ENCODE measurements around the gene DIAPH3. TPM values are rescaled to one million over a fixed set of nuclear protein-coding genes. Genes with fewer than 3 reads are reported as not detected.

Gene DIAPH3
- total RNA-seq, 1 experiment from 2014 or later, result 62.3 TPM

DNA sequence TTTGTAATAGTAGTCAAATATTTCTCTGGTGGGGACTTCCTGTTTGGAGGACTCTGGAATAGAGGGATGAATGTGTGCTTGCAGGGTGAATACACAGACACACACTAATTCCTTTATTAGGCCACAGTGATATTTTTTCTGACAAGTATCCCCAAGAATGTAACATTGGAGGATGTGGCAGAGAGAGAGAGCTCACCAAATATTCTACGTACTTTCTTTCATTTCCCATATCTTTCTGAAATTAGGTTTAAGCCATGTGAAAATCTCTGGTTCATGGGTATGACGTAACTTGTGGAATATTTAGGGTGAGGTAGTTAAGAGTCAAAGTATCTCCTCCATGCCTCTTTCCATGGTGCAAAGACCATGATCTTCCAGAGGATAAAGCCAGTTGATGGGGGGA is 463.4 kb downstream of the DIAPH3 start:
- ChIA-PET POLR2A (ENCODE audit: low non-redundant PET) (no interaction called here), CTCF (no interaction called here)
- intact Hi-C loops (cut with micrococcal nuclease; ENCODE audit: unreplicated experiment), result no loop called here
- Histone ChIP-seq H3K4me1 (ENCODE audit: insufficient read depth, low read length, poor library complexity, severe bottlenecking) (peaks cover 38% of the 10 kb centered on the region), H3K27ac (ENCODE audit: low read depth, low read length, poor library complexity, severe bottlenecking) (no peak overlapping the region), H3K4me3 (ENCODE audit: low read depth, low read length, poor library complexity, severe bottlenecking) (no peak overlapping the region), H3K36me3 (ENCODE audit: insufficient read depth, low read length, poor library complexity, severe bottlenecking) (peaks cover under 1% of the 10 kb centered on the region), H3K27me3 (replicated peaks; ENCODE audit: insufficient read depth, low read depth, low read length, poor library complexity) (no peaks in the 10 kb centered on the region), H3K9me3 (ENCODE audit: low read depth, low read length, poor library complexity, severe bottlenecking) (no peaks in the 10 kb centered on the region)
- peak; percentile 64 for DNase-seq (ENCODE audit: low spot score)
- BruUV-seq (replicated peaks), result no TSS peak
- no peak for TF ChIP-seq EZH2 (IDR thresholded peaks at IDR 0.05; ENCODE audit: borderline replicate concordance, low read depth, low read length, poor library complexity, severe bottlenecking)

DNA sequence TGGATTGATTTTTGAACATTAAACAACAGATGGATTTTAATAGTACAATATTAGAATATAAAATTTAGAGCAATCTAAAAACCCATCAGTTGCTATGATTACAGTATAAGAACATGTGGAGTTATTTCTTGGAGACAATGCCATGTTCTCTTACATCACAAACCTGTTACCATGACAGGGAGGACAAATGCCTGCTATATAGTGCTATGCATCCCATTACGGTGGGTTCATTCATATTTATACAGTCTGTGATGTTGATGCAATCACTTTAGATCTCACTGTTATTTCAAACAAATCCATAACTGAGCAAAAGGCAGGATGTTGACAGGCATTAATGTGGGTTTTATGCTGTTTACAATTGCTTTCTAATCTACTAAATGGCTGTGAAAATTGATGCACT is 467.5 kb downstream of the DIAPH3 start:
- Histone ChIP-seq H3K4me3 (ENCODE audit: low read depth, low read length, poor library complexity, severe bottlenecking) (no peak overlapping the region), H3K27me3 (replicated peaks; ENCODE audit: insufficient read depth, low read depth, low read length, poor library complexity) (no peaks in the 10 kb centered on the region), H3K27ac (ENCODE audit: low read depth, low read length, poor library complexity, severe bottlenecking) (no peak overlapping the region), H3K9me3 (ENCODE audit: low read depth, low read length, poor library complexity, severe bottlenecking) (no peaks in the 10 kb centered on the region), H3K4me1 (ENCODE audit: insufficient read depth, low read length, poor library complexity, severe bottlenecking) (peaks cover 55% of the 10 kb centered on the region), H3K36me3 (ENCODE audit: insufficient read depth, low read length, poor library complexity, severe bottlenecking) (peaks cover 8% of the 10 kb centered on the region)
- intact Hi-C loops (cut with micrococcal nuclease; ENCODE audit: unreplicated experiment), result no loop called here
- DNase-seq (ENCODE audit: low spot score), result no peak
- TF ChIP-seq EZH2 (IDR thresholded peaks at IDR 0.05; ENCODE audit: borderline replicate concordance, low read depth, low read length, poor library complexity, severe bottlenecking), result no peak
- TF ChIP-seq, protein P1, sequence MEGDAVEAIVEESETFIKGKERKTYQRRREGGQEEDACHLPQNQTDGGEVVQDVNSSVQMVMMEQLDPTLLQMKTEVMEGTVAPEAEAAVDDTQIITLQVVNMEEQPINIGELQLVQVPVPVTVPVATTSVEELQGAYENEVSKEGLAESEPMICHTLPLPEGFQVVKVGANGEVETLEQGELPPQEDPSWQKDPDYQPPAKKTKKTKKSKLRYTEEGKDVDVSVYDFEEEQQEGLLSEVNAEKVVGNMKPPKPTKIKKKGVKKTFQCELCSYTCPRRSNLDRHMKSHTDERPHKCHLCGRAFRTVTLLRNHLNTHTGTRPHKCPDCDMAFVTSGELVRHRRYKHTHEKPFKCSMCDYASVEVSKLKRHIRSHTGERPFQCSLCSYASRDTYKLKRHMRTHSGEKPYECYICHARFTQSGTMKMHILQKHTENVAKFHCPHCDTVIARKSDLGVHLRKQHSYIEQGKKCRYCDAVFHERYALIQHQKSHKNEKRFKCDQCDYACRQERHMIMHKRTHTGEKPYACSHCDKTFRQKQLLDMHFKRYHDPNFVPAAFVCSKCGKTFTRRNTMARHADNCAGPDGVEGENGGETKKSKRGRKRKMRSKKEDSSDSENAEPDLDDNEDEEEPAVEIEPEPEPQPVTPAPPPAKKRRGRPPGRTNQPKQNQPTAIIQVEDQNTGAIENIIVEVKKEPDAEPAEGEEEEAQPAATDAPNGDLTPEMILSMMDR (conservative IDR thresholded peaks at IDR 0.05; ENCODE audit: low read depth, low read length), result no peak
- CTCF ChIA-PET, result no interaction called here
- no TSS peak for BruUV-seq (replicated peaks)
- POLR2A ChIA-PET (ENCODE audit: low non-redundant PET), result no interaction called here

DNA sequence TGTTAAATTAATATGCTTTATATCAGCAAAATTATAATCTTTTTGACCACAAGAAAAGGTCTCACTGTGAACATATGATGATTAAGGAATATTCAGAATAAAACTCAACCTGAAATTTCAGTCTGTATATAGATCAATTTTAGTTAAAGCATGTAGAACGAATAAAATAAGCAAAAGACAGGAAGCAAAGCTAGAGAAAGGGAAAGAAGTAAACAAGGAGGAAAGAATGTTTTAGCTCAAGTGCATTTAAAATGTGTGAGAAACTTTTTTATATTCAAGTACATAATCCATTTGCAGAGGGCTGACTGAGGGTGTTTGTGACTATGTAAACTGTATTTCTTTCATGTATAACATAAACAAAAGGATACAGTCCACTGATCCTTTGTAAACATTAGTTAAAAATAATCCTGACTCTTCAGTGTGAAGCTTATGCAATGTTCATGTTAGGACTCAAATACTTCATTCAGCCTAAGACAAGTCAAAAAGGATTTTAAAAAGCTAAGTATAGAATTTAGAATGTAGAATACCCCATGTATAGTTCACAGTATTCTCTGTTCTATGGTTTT is 472.1 kb downstream of the DIAPH3 start:
- TF ChIP-seq, protein P1 (conservative IDR thresholded peaks at IDR 0.05; ENCODE audit: low read depth, low read length), result no peak
- TF ChIP-seq EZH2 (IDR thresholded peaks at IDR 0.05; ENCODE audit: borderline replicate concordance, low read depth, low read length, poor library complexity, severe bottlenecking), result no peak
- ChIA-PET POLR2A (ENCODE audit: low non-redundant PET) (no interaction called here), CTCF (no interaction called here)
- BruUV-seq (replicated peaks), result no TSS peak
- no peaks in the 10 kb centered on the region for H3K9me3 ChIP-seq (ENCODE audit: low read depth, low read length, poor library complexity, severe bottlenecking)
- peaks cover 65% of the 10 kb centered on the region for H3K4me1 ChIP-seq (ENCODE audit: insufficient read depth, low read length, poor library complexity, severe bottlenecking)
- no peaks in the 10 kb centered on the region for H3K27me3 ChIP-seq (replicated peaks; ENCODE audit: insufficient read depth, low read depth, low read length, poor library complexity)
- intact Hi-C loops (cut with micrococcal nuclease; ENCODE audit: unreplicated experiment), result no loop called here
- H3K4me3 ChIP-seq (ENCODE audit: low read depth, low read length, poor library complexity, severe bottlenecking), result no peak overlapping the region
- peak overlapping the region; percentile 24 for H3K27ac ChIP-seq (ENCODE audit: low read depth, low read length, poor library complexity, severe bottlenecking)
- DNase-seq (ENCODE audit: low spot score), result no peak
- peaks cover 8% of the 10 kb centered on the region for H3K36me3 ChIP-seq (ENCODE audit: insufficient read depth, low read length, poor library complexity, severe bottlenecking)

DNA sequence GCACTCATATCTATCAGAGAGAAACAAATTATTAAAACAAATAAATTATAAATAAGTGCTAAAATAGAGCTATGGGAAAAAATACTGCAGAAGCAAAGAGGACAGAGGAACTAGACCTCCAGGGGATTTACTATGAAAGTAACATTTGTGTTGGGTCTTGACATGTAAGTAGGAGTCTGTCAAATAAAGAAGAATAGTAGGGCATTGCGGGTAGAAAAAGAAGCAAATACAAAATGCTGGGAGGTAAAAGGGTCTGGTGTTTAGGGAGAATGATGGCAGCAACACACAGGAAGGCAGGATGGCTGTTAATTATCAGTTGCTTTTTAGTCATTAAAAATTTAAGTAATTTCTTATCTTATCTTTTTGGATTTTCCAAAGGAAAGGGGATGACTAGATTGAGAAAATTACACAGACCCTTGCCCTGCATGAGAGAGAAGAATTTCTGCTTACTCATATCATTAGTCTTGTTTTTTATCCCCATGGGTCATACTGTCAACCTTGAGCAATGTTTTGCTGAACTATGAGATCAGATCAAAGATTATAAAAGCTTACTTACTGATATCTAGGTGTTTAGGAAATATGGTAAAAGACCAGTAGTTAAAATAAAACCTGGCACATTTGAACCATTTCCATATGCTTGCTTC is 472.7 kb downstream of the DIAPH3 start:
- no peaks in the 10 kb centered on the region for H3K27me3 ChIP-seq (replicated peaks; ENCODE audit: insufficient read depth, low read depth, low read length, poor library complexity)
- peaks cover 65% of the 10 kb centered on the region for H3K4me1 ChIP-seq (ENCODE audit: insufficient read depth, low read length, poor library complexity, severe bottlenecking)
- ChIA-PET POLR2A (ENCODE audit: low non-redundant PET) (no interaction called here), CTCF (no interaction called here)
- no peak for DNase-seq (ENCODE audit: low spot score)
- no peak for TF ChIP-seq EZH2 (IDR thresholded peaks at IDR 0.05; ENCODE audit: borderline replicate concordance, low read depth, low read length, poor library complexity, severe bottlenecking)
- TF ChIP-seq, protein P1 (conservative IDR thresholded peaks at IDR 0.05; ENCODE audit: low read depth, low read length), result no peak
- no peaks in the 10 kb centered on the region for H3K9me3 ChIP-seq (ENCODE audit: low read depth, low read length, poor library complexity, severe bottlenecking)
- BruUV-seq (replicated peaks), result no TSS peak
- no peak overlapping the region for H3K4me3 ChIP-seq (ENCODE audit: low read depth, low read length, poor library complexity, severe bottlenecking)
- no peak overlapping the region for H3K27ac ChIP-seq (ENCODE audit: low read depth, low read length, poor library complexity, severe bottlenecking)
- peaks cover 8% of the 10 kb centered on the region for H3K36me3 ChIP-seq (ENCODE audit: insufficient read depth, low read length, poor library complexity, severe bottlenecking)
- intact Hi-C loops (cut with micrococcal nuclease; ENCODE audit: unreplicated experiment), result no loop called here

Measured in A673 (cell line).